SK-N-SH (cell line): Measurements from ENCODE around the gene BBS9. TPM values are rescaled to one million over a fixed set of nuclear protein-coding genes. Genes with fewer than 3 reads are reported as not detected.

Source experiments
- CTCF ChIA-PET: fragments of 300-600, 350-600 bp; formaldehyde crosslinking; extraction: SDS; loops from one replicate; lab custom pipeline; 2021; lab: Yijun Ruan, JAX
- POLR2A ChIA-PET: fragments of 350-600 bp; sonication (Branson Sonifier 250); formaldehyde crosslinking; extraction: SDS; loops from one replicate; lab custom pipeline; 2020; ENCODE audit warnings: antibody characterized with exemption, inconsistent platforms; lab: Yijun Ruan, JAX
- DNase-seq: peaks from one replicate; pipeline ENCODE4 v3.0.0; 2012
- H2AFZ ChIP-seq: fragments of 200-600 bp; sonication (generic); 2 replicates; pipeline ENCODE4 v1.8.1; 2016; ENCODE audit warnings: antibody characterized with exemption, mild to moderate bottlenecking, low read depth
- H3F3A ChIP-seq: fragments of 200-600 bp; sonication (generic); replicated peaks from 2 replicates; pipeline ENCODE3; 2016; ENCODE audit warnings: antibody characterized with exemption, mild to moderate bottlenecking; ENCODE audit not compliant: insufficient read depth
- H3K27ac ChIP-seq, 2 experiments: fragments of 200-500 bp in 1 of 2; fragments of 200-600 bp in 1 of 2; sonication (Bioruptor generic) in 1 of 2; sonication (generic), shearing (Covaris generic) in 1 of 2; 2 replicates each; pipeline versions ENCODE4 v1.5.1 to v1.6.1; 2014 to 2016; ENCODE audit warnings: low read depth in 2 of 2, inconsistent platforms in 1 of 2, low read length in 1 of 2, mild to moderate bottlenecking in 1 of 2, mixed read lengths in 1 of 2
- H3K27me3 ChIP-seq: fragments of 200-600 bp; sonication (generic), shearing (Covaris generic); 2 replicates; pipeline ENCODE4 v1.6.1; 2016; ENCODE audit warnings: mixed run types; ENCODE audit not compliant: insufficient read depth
- H3K36me3 ChIP-seq, 2 experiments: fragments of 200-500 bp in 1 of 2; fragments of 200-600 bp in 1 of 2; sonication (Bioruptor generic) in 1 of 2; sonication (generic) in 1 of 2; replicated peaks in 1 of 2; 2 replicates each; pipeline versions ENCODE3 to v1.5.1; 2014 to 2016; ENCODE audit warnings: low read length in 1 of 2, mild to moderate bottlenecking in 1 of 2; ENCODE audit not compliant: insufficient read depth in 2 of 2, control insufficient read depth in 1 of 2
- H3K4me1 ChIP-seq, 2 experiments: fragments of 200-500 bp in 1 of 2; fragments of 200-600 bp in 1 of 2; sonication (Bioruptor generic) in 1 of 2; sonication (generic), shearing (Covaris generic) in 1 of 2; 2 replicates each; pipeline versions ENCODE4 v1.5.1 to v1.6.1; 2014 to 2016; ENCODE audit warnings: low read depth in 1 of 2, low read length in 1 of 2, mixed run types in 1 of 2; ENCODE audit not compliant: insufficient read depth in 2 of 2, control insufficient read depth in 1 of 2
- H3K4me2 ChIP-seq: fragments of 200-600 bp; sonication (generic), shearing (Covaris generic); 2 replicates; pipeline ENCODE4 v1.6.1; 2017; ENCODE audit warnings: mixed run types
- H3K4me3 ChIP-seq, 2 experiments: fragments of 200-500 bp in 1 of 2; fragments of 200-600 bp in 1 of 2; sonication (Bioruptor generic) in 1 of 2; sonication (generic), shearing (Covaris generic) in 1 of 2; 2 replicates each; pipeline versions ENCODE4 v1.5.1 to v1.8.1; 2014 to 2016; ENCODE audit warnings: low read depth in 2 of 2, inconsistent platforms in 1 of 2, low read length in 1 of 2, mild to moderate bottlenecking in 1 of 2, mixed read lengths in 1 of 2, moderate library complexity in 1 of 2
- H3K79me2 ChIP-seq: fragments of 200-600 bp; sonication (generic); 2 replicates; pipeline ENCODE4 v1.8.1; 2017; ENCODE audit warnings: mild to moderate bottlenecking; ENCODE audit not compliant: insufficient read depth
- H3K9ac ChIP-seq: fragments of 200-600 bp; sonication (generic); 2 replicates; pipeline ENCODE4 v1.6.1; 2017; ENCODE audit warnings: mixed run types
- H3K9me2 ChIP-seq: fragments of 200-600 bp; sonication (generic); 2 replicates; pipeline ENCODE4 v1.6.1; 2017; ENCODE audit warnings: mixed run types
- H3K9me3 ChIP-seq: fragments of 200-600 bp; sonication (generic); 2 replicates; pipeline ENCODE4 v1.6.1; 2017; ENCODE audit warnings: mixed run types, mild to moderate bottlenecking, moderate library complexity
- H4K20me1 ChIP-seq: fragments of 200-600 bp; sonication (generic); 2 replicates; pipeline ENCODE4 v1.6.1; 2017; ENCODE audit warnings: mild to moderate bottlenecking, mixed run types; ENCODE audit not compliant: insufficient read depth
- CHD2 ChIP-seq: fragments of 150-350 bp; IDR thresholded peaks from 2 replicates; pipeline ENCODE4 v1.6.1; 2018; ENCODE audit warnings: low read length; ENCODE audit not compliant: partially characterized antibody
- EP300 ChIP-seq, 2 experiments: IDR thresholded peaks; 2 replicates each; pipeline versions ENCODE4 v1.4.0 to v1.6.1; 2012; ENCODE audit warnings: borderline replicate concordance in 1 of 2, low read depth in 1 of 2, low read length in 1 of 2
- EZH2phosphoT487 ChIP-seq: fragments of 200-600 bp; sonication (generic); IDR thresholded peaks from 2 replicates; pipeline ENCODE4 v1.6.1; 2017; ENCODE audit warnings: low read depth, mixed run types, mild to moderate bottlenecking, antibody characterized with exemption, moderate library complexity, borderline replicate concordance
- FOSL2 ChIP-seq: IDR thresholded peaks from 2 replicates; pipeline ENCODE4 v1.4.0; 2012; ENCODE audit warnings: low read depth, mild to moderate bottlenecking, moderate library complexity, borderline replicate concordance
- FOXJ3 ChIP-seq: sonication (generic); formaldehyde crosslinking; IDR thresholded peaks from 2 replicates; pipeline ENCODE4 v1.5.1; 2020; ENCODE audit warnings: mild to moderate bottlenecking, missing genetic modification reagents
- GABPA ChIP-seq: IDR thresholded peaks from 2 replicates; pipeline ENCODE4 v1.4.0; 2012; ENCODE audit warnings: low read depth, mild to moderate bottlenecking
- JUND ChIP-seq: IDR thresholded peaks from 2 replicates; pipeline ENCODE4 v1.4.0; 2012
- NRF1 ChIP-seq: IDR thresholded peaks from 2 replicates; pipeline ENCODE4 v1.6.1; 2012; ENCODE audit warnings: low read depth, mild to moderate bottlenecking, low read length
- RAD21 ChIP-seq: IDR thresholded peaks from 2 replicates; pipeline ENCODE4 v1.6.1; 2012; ENCODE audit warnings: mild to moderate bottlenecking, low read length
- SIN3A ChIP-seq: IDR thresholded peaks from 2 replicates; pipeline ENCODE4 v1.6.1; 2012; ENCODE audit warnings: low read depth, mild to moderate bottlenecking, low read length, moderate library complexity, borderline replicate concordance
- TAF1 ChIP-seq: IDR thresholded peaks from 2 replicates; pipeline ENCODE4 v1.6.1; 2012; ENCODE audit warnings: low read depth, mild to moderate bottlenecking, low read length, moderate library complexity, borderline replicate concordance
- TCF12 ChIP-seq: IDR thresholded peaks from 2 replicates; pipeline ENCODE4 v1.4.0; 2012
- TEAD4 ChIP-seq: IDR thresholded peaks from 2 replicates; pipeline ENCODE4 v1.4.0; 2012; ENCODE audit warnings: mild to moderate bottlenecking, borderline replicate concordance; ENCODE audit not compliant: insufficient read depth
- YY1 ChIP-seq: IDR thresholded peaks from 2 replicates; pipeline ENCODE4 v1.4.0; 2012; ENCODE audit warnings: low read depth, mild to moderate bottlenecking
- WGBS: methylation state at CpG from one replicate; pipeline ENCODE4 v1.1.6; 2017; ENCODE audit warnings: low lambda C conversion rate; 5-methylcytosine and 5-hydroxymethylcytosine counted together
- polyA plus RNA-seq, 3 experiments: library from polyadenylated mRNA; depleted of rRNA; stranded (reverse); fragments of >200 nt; gene quantifications; 2 replicates each; pipeline ENCODE4 v1.2.3, GENCODE V29; 2012
- TF ChIP-seq, protein P1 (sequence below): IDR thresholded peaks from 2 replicates; pipeline ENCODE4 v1.4.0; 2012; ENCODE audit warnings: low read depth, borderline replicate concordance

The BBS9 gene
- polyA plus RNA-seq, 1 of the 3 experiments (the other 2 are of a cell fraction), result 7.5 TPM

DNA sequence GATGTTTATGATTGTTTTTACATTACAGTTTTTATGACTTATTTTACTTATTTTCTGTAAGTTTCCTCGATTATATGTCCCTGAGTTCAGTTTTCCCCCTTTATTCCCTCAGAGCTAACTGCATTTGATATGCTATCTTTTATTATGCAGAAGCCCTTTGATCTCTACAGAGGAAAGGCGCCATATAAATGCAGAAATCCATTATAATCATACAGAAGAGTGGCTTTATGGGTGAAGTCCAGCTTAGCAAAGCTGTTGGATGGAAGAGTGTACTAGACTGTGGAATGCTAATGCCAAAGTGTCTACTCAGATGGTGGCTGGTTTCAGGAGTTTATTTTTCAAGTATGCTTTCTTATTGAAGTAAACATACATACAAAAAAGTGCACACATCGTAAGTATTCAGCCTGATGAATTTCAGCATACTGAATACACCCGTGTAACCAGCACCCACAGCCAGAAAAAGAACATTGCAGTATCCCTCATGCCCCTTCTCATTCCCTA is 517.6 kb downstream of the BBS9 start:
- ChIA-PET CTCF (no interaction called here), POLR2A (no interaction called here)
- no peak for DNase-seq

DNA sequence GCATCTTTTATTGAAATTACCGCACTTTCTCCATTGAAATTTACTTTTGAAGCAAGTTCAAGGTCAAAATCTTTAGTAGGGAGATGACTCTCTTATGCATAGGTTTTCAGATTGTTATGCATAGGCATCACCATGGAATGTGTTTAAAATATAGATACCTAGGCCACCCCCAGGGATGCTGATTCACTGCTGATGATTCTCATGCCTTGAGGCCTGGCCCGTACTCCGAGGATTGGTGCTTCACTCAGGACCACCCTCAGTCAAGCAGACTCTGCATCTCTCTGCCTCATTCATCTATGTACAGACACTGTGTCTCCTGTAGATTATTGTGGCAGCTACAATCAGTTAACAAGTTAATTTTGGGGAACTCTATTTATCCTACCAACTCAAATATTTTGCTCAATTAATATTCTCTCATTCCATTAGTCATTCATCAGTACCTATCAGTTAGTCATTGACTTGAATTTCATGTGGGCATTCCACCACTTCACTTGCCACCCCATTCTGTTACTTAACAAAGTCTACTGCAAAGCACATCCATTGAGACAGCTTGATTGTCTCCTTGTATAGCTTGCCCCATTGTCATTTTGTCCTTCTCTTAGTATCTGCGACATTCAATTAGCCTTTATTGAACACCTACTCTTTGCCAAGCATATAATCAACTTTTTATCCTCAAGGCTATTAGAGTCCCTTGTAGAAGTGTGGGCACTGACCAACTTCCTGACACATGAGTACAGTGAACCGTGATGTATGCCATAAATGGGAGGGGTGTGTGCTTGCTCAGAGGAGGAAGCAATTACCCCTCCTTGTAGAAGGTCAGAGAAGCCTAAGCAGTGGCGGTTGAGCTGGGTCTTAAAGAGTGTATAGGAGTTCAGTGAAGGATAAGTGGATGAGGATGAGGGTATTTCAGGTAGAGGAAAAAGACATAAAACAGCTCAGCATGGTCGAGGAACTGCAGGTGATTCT is 520.4 kb downstream of the BBS9 start:
- Histone ChIP-seq H3K27me3 (no peaks in the 10 kb centered on the region), H3K36me3 (no peaks in the 10 kb centered on the region), H4K20me1 (no peaks in the 10 kb centered on the region), H2AFZ (no peak overlapping the region), H3K79me2 (no peaks in the 10 kb centered on the region), H3K9me3 (no peaks in the 10 kb centered on the region), H3K9me2 (no peaks in the 10 kb centered on the region), H3K4me3 (no peak overlapping the region), H3K27ac (no peak overlapping the region), H3F3A (no peaks in the 10 kb centered on the region), H3K4me2 (no peak overlapping the region), H3K4me1 (peaks cover 0 to 21% of the 10 kb centered on the region in 2 experiments; a peak in 2 of 4 replicates), H3K9ac (no peak overlapping the region)
- ChIA-PET POLR2A (no interaction called here), CTCF (interaction anchor here (0.9 kb wide), 1 partner anchor 13 kb away, joined by 3 read pairs; no protein-coding TSS in a partner anchor)
- no peak for DNase-seq
- WGBS, result 65% methylated on average over 7 of the region's 7 CpGs
- TF ChIP-seq TAF1, result no peak
- TF ChIP-seq TEAD4, result no peak
- no peak for TF ChIP-seq TCF12
- no peak for TF ChIP-seq NRF1
- TF ChIP-seq YY1, result no peak
- TF ChIP-seq EZH2phosphoT487, result no peak
- TF ChIP-seq SIN3A, result no peak
- TF ChIP-seq CHD2, result no peak
- no peak for TF ChIP-seq EP300 (IDR thresholded peaks at IDR 0.05; ENCODE audit: borderline replicate concordance in 1 of 2, low read depth in 1 of 2, low read length in 1 of 2)
- TF ChIP-seq GABPA, result no peak
- TF ChIP-seq FOXJ3 (CRISPR knock-in tag), result no peak

More for the DNA sequence above, 517.6 kb downstream of the BBS9 start:
- 61% methylated on average over 4 of the region's 4 CpGs for WGBS
- no peak for TF ChIP-seq CHD2
- no peak for TF ChIP-seq SIN3A
- TF ChIP-seq, protein P1, sequence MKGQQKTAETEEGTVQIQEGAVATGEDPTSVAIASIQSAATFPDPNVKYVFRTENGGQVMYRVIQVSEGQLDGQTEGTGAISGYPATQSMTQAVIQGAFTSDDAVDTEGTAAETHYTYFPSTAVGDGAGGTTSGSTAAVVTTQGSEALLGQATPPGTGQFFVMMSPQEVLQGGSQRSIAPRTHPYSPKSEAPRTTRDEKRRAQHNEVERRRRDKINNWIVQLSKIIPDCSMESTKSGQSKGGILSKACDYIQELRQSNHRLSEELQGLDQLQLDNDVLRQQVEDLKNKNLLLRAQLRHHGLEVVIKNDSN, result no peak
- no peak for TF ChIP-seq JUND
- no peak for TF ChIP-seq RAD21
- no peak for TF ChIP-seq GABPA
- TF ChIP-seq TAF1, result no peak
- TF ChIP-seq FOSL2, result no peak
- no peak for TF ChIP-seq NRF1
- no peaks in the 10 kb centered on the region for H3K9me3 ChIP-seq
- H3K4me1 ChIP-seq, result peaks cover 8 to 18% of the 10 kb centered on the region in 2 experiments
- H3K4me3 ChIP-seq, result no peak overlapping the region
- H3K9ac ChIP-seq, result no peak overlapping the region
- no peak overlapping the region for H3K4me2 ChIP-seq
- H3K27me3 ChIP-seq, result no peaks in the 10 kb centered on the region
- no peaks in the 10 kb centered on the region for H3K79me2 ChIP-seq
- no peaks in the 10 kb centered on the region for H3K9me2 ChIP-seq
- no peaks in the 10 kb centered on the region for H3K36me3 ChIP-seq
- no peaks in the 10 kb centered on the region for H4K20me1 ChIP-seq
- H3K27ac ChIP-seq, result no peak overlapping the region
- no peaks in the 10 kb centered on the region for H3F3A ChIP-seq
- no peak overlapping the region for H2AFZ ChIP-seq
